NCI-H1092 (cell line): ENCODE results near the gene MTUS2.
"Not testable (repeated sequence)": the region's sequence is repeated elsewhere in the genome, so short reads cannot be mapped to it uniquely, and the experiment has no call there.

Experiments
- DNase-seq: peaks from one replicate; lab custom pipeline; 2025; lab: John Stamatoyannopoulos, UW

MTUS2 gene

DNA sequence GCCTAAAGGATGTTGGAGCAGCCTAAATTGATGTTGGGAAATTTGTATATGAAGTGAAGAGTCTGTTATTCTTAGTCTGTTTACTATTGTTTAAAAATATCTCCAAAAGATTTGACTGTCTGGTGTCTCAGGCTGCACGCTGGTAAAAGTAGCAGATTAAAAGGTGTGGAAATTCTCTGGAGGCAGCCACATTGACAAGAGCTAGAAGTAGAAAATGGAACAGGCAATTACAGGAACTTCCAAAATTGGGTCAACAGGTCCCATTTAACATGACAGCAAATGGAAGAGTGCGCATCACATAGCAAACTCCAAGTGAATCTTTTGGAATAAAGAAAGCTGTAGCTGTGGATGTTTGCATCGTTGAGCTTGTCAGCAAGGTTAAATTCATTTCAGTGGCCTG lies 138.3 kb downstream of the MTUS2 start:
- no peak for DNase-seq

DNA sequence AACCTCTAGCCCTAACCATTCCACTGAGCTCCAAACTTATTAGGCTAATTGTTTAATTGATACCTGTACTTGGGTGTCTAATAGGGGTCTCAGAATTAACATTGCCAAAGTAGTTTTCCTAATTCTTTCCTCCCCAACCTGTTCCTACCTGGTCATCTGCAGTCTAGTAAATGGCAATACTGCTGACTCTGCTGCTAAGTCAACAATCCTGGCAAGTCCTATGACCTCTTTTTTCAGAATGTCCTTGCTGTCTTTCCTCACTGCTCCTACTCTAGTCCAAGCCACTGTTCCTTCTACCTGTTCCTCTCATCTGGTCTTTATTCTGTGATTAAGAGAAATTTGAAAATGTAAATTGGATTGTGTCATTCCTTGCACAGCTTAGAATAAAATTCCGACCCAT lies 143.9 kb downstream of the MTUS2 start:
- DNase-seq = no peak

DNA sequence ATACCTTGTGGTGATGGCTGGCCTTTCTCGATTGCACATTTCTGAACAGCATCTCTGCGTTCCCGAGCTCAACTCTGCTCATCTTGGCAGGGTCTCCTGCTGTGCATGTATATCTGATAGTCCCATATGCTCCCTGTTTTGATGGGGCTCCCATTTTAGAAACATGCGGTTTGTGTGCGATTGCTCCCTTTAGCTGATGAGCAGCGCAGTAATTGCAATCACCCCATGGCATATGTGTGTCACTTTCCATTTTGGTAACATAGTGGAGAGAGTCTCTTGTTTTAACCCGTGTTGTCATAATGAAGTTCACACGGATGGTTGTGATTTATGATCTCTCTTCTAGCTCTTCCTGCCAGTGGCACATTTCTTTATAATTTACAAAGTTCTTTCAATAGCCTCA lies 144.7 kb downstream of the MTUS2 start:
- no peak for DNase-seq

DNA sequence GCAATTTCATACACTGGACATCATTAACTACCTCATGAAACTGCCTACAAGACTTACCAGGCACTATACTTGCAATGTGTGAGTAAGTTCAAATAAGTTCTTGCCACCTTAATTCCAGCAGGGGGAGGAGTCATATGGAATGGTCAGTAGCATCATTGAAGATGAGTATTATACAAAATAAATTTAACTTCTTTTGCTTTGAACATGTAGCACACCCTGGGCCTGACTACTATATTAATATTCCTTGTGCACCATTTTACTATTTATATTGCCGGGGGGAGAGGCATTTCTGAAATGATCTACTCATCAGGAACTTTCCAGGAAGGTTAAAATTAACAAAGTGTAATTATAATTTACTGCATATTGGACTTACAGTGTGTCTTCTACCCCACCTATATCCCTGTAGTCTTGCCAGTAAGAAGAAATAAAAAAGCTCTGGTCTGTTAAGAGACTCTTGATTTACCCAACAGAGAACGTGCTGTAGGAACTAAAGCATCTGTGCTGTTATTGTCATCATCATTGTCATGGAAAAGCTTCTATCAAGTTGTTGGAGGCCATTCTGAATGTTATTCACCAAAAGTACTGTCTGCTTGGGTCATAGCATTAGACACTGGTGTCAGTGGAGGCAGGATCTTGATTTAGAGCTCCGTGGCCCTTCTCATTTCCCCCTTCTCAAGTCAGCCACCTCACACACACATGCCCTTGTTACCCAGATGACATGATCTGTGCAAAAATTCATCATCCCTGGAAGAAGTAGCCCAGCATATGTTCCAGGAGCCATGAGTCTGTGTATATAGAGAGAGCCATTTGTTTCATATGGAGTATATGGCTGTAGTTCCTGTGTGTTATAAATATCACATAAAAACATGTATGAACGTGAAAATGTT lies 147.1 kb downstream of the MTUS2 start:
- DNase-seq = no peak

DNA sequence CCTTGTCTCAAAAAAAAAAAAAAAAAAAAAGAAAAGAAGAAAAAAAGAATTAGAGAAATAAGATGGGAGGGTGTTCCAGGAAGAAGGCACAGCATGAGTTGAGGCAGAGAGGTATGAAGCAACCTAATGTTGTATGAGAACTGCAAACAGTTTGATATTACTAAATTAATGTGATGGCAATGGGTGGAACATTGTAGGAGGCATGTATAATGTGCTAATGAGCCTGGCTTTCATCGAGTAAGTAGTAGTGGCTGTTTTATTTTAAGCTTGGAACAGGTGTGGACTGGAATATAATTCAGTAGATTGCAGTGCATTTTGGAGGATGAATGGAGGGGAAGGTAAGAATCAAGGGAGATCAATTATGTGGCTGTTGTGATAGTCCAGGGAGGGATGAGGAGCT lies 156.1 kb downstream of the MTUS2 start:
- DNase-seq = no peak

DNA sequence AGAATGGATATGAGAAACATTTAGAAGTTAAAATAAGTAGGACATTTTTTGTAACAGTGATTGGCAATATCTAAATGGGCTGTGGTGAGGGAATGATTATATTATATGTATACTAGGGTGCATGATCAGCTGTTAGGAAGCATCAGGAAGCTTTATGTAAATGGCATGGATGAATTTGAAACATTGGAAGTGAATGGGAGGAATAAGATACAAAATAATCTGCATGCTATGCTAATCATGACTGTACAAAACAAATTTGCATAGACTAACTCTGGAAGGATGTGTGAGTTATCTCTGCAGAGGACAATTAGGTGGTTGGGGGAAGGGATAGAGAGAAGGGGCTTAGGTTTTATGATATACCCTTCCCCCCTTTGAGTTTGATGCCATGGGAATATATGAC lies 156.5 kb downstream of the MTUS2 start:
- DNase-seq = no peak

DNA sequence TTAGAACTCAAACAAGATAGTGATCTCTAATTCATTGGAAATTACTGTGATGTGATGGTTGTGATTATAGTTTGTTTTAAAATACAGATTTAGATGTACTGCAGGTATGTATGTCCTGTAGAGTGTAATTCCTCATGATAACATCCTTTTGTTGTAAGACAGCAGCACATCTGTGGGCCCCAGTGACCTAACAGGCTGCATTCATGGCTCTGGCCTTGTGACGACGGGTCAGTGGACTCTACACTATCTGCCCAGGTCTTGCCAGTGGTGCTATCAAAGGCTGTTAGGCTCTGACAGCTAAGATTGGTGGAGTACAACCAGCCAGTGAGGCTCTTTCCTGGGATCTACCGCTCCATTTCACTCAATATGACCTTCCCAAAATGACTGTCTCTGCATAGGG lies 158.4 kb downstream of the MTUS2 start:
- DNase-seq = no peak

DNA sequence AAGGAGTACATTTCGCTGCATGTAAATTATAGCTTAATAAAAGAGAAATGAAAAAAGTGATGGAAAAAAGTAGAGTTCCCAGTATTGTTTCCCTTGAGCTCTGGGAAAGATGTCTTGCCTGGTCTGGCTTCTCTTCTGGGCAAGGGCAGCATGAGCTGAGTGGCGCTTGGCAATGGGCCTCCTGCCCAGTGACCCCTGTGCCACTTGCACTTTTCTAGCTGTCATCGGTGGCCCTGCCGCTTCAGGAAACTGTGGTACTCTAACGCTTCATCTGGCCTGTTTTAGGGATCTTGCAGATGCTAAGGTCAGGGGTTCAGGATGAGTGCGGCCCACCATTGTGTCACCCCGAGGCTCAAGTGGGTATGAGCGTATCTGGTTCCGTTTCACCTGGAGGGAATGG lies 161.4 kb downstream of the MTUS2 start:
- no peak for DNase-seq

DNA sequence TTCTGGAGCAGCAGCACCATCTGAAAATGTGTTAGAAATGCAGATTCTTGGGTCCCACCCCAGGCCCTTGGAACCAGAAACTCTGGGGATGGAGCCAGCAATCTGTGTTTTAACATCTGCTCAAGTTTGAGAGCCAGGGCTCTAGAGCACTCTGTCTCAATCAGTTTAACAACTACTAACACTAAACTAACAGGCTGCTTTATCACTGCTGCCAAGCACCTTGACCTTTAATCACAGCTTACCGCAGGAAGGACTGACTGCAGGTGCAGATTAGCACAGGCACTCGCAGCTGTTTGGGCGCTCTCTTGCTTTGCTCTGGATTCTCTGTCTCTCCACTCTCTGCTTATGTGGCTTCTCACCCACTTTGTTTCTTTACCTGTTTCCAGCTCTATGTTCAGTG lies 163.5 kb downstream of the MTUS2 start:
- DNase-seq = no peak

DNA sequence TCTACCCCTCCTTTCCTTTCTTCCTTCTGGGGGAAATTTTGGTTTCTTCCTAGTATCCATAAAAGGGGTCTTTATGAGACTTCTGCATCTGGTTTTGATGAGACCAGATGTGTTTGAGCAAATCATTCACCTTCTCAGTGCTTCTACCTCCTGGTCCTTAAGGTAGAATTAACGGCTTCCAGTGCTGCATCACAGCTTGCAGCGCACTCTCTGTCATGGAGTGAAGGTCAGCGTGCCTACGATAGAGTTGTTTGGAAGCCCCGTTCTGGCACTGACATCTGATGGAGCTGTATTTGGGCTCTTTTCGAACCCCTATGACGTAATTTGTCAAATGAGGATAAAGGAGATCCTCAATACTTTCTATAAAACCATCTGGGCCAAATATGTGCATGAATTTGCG lies 164.2 kb downstream of the MTUS2 start:
- DNase-seq = no peak

DNA sequence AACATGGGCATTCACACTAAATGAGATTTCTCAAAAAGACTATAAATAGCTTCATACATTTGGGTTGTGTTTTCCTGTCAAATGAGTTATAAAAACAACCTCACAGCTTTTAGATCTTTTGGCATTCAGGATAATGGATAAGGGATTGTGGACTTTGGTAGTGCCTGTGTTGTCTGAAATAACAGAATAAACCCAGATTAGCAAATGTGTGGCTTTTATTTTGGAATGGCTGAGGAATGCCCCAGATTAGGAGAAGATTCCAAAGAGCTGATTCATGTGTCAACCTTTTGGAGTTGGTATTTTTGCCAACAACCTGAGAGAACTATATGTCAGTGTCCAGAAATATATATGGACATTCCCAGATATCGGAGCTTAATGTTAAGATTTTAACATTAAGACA lies 164.7 kb downstream of the MTUS2 start:
- DNase-seq = no peak

DNA sequence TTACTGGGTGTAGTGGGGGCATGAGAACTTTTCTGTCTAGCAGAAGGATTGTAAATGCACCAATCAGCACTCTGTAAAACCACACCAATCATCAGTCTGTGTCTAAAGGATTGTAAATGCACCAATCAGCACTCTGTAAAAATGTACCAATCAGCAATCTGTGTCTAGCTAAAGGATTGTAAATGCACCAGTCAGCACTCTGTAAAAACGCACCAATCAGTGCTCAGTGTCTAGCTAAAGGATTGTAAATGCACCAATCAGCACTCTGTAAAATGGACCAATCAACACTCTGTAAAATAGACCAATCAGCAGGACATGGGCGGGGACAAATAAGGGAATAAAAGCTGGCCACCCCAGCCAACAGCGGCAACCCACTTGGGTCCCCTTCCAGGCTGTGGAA lies 170.2 kb downstream of the MTUS2 start:
- DNase-seq = not testable (repeated sequence)

DNA sequence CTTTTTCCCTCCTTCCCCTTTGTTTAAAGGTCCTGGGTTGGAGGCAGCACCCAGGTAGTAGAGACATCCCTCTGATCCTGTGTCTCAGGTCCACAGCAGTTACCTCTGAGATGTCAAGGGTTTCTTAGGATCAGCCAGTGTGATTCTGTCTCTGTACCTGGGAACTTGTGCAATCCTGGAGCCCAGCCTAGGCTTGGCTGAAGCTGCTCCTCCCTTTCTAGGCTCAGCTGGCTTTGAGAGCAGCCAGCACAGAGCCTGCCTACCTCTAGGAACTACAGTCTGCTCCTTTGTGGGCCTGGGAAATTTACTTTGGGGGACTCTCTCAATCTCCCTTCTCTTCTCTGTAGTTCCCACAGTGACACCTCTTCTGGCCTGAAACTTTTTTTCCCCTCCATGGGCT lies 171.6 kb downstream of the MTUS2 start:
- no peak for DNase-seq

DNA sequence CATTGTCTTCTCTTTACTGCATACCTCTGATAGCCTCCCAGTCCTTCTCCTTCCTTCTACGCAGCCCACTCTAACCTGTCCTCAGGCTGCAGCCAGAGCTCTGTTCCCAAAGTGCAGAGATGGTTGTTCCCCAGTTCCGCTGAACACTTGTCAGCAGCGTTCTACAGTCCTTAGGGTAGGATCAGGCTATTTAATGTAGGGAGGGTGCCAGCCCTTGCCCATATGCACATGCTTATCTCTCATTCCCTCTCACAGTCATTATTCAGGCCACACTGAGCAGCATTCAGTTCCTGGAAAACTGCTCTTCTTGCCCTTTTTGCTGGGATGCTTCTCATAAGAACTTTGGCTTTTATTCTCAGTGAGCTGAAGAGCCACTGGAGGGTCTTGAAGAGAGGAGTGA lies 180.7 kb downstream of the MTUS2 start:
- DNase-seq = no peak

DNA sequence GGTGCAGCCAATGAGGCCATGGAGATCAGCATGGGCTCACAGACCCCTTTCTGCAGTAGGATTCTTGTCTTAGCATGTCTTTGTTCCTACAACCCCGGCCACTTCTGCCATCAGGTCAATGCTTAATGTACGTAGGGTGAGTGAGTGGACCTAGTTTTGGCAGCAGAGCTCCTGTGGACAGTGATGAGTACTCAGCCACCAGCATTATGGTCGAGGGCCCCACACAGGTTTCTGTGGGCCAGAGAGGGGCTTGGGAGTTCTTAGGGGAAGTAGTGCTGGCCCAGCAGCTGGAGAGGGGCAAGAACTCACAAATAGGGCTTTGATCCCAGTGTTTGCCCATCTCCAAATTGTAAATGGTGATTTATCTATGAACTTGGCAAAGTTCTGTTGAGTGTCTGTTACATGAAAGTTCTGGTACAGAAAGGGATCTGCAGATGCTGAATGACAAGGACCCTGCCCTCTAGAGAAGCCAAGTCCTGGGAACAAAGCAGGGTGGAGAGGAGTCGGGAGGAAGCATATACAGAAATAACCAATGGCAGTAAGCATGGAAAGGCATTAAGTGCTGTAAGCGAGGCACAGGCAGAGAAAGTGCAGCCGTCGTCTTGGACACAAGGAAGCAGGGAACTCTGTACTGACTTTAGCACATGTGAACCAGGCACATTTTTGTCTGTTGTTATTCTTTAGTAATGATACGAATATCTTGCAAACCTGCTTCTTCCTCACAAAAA lies 185.1 kb downstream of the MTUS2 start:
- DNase-seq = no peak

DNA sequence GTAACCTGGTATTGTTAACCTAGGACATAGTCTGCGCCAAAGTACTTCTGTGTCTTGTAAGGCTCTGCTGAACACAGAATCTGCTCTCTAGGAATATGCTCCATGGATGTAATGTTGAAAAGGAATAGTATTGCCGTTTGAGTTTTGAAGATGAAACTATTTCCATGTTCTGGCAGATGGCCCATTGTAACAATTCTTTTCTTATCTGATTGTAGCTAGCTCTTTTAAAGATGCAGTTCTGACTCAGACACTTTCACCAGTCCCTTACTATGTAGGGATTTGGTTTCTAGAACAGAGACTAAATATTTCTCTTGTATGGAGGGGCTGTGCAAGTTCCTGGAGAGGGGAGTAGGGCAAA lies 185.6 kb downstream of the MTUS2 start:
- DNase-seq = no peak

DNA sequence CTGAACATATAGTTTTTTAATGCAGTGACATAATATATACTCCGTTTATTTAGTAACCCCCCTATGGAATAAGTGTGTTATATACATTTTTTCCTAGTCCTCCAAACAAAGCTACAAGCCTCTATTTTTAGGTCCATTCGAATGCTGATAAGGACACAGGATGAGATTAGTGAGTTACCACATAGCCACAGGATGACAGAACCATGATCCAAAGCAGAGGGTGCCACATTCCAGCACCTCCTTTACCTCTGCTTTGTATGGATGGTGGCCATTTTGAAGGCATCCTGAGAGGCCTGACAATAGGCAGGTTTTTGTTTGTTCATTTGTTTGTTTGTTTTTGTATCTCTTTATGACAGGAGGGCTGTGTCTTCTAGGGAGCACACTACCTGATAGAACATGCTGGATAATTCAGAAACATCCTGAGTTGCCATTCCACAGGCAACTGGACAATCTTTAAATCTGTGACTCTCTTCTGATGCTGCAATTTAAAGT lies 186.3 kb downstream of the MTUS2 start:
- no peak for DNase-seq

DNA sequence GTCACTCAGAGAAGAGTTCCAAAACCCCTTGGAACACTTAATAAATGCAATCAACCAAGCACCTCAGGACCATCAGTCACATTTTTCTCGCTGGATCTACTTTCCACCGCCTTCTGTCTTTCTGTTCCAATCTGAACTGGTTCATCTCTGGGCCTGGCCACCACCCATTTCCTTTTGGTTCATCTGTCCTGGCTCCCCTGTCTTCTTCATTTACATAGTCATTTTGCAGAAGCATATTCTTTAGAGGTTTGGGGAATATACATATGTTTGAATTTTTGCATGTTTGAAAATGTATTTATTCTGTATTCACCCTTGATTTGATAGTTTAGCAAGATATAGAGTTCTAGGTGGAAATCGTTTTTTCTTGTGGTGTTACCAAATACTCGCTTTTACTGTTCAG lies 188.2 kb downstream of the MTUS2 start:
- no peak for DNase-seq

DNA sequence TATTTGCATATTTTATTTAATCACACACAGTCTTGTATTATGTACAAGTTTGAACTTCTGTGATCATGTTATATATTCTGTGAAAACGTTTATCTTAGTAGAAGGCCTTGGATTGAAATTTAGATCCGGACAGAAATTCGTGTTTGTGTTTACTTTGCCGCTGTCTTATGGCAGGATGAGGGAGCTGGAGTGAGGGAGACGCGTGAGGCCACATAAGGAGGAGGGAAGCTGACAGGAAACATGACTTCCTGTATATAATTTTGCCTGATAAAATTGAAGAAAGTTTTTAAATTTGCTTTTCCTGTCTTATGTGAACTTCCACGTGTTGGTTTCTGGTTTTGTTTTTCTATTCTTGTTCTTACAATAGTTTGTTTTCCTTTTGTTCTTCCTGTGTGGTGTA lies 200.2 kb downstream of the MTUS2 start:
- DNase-seq = no peak

DNA sequence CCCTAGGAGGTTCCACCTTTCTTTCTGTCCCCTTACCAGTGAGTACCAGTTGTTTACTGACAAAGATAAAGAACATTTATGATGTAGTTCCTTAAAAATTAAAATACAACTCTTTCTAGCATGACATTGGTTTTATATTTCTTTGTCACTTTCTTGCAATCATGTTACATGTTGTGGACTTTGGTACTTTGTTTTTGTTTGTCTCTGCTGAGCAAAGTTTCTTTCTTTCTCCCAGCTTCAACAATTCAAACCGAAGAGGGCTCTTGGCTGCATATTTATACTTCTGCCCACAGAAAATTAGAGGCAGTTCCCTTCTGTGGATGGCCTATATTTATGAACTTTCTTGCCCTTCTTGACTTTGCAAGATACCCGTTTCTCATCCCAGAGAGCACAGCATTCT lies 201.2 kb downstream of the MTUS2 start:
- no peak for DNase-seq

DNA sequence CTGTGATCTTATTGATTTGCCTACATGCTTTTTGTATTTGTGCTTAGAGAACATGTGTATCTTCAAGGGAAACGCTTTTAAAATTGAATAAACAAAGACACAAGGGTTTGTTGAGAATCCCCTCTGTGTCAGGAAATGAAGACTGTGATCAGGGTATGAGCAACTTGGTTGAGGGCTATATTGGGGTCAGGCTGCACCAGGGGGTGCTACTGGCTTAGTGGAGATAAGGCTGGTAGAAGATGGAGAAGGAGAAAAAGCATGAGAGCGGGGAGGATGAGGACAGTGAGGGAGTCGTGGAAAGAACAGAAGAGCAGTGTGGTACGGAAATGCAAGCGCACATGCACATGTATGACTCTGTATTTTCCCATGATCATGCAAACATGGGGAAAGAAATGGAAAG lies 201.6 kb downstream of the MTUS2 start:
- DNase-seq = no peak

DNA sequence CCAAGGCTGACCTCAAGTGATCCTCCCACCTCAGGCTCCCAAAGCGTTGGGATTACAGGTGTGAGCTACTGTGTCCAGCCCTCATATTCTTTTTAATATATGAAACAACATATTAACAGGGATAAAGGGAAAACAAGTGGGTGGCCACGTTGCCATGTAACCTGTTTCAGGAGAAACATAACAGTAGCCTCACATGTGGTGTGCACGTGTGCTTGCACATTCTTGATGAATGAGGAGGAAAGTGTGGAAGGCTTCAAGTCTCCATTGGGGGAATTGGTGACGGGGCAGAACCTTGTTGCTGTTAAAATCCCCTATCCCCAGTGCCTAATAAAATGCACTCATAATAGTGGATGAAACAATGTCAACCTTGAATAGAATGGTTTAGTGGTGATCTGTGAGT lies 202.3 kb downstream of the MTUS2 start:
- no peak for DNase-seq

DNA sequence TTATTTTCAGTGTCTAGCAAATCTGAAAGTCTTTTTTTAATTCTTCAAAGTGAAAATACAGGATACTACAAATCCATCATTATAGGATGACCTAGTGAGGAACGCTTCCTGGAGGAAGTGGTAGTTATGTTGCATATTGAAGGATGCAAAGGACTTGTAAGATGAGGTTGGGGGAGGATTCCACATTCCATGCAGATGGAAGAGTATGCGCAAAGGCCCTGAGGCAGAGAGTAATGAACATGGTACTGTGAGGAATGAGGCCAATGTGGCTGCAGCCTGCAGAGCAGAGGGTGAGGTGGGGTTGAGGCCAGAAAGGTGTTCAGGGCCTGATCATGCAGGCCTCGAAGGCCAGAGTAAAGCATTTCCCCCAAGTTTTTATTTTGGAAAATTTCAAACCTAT lies 202.8 kb downstream of the MTUS2 start:
- no peak for DNase-seq

DNA sequence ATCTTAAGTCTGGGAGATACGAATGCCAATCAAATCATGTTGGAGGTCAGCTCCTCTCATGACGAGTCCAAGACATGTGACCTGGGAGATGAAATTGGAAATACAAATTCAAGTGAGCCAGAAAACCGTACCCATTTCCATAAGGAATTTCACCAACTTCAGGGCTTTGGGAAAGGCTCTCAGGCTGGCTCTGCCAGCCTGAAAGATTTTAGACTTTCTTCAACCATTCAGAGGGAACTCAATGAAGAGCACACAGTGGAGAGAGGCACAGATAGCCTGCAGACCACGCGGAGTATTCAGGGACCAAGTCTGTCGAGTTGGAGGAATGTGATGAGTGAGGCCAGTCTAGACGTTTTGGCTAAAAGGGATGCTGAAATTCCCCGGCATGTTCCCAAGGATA lies 204.6 kb downstream of the MTUS2 start:
- DNase-seq = no peak
